ENCODE measurements around the gene SMARCD1. TPM values are rescaled to one million over a fixed set of nuclear protein-coding genes. Genes with fewer than 3 reads are reported as not detected.

Gene SMARCD1
- total RNA-seq, 4 donors from 2014 or later: 20.3 to 72.4 (median 45.2) TPM

DNA sequence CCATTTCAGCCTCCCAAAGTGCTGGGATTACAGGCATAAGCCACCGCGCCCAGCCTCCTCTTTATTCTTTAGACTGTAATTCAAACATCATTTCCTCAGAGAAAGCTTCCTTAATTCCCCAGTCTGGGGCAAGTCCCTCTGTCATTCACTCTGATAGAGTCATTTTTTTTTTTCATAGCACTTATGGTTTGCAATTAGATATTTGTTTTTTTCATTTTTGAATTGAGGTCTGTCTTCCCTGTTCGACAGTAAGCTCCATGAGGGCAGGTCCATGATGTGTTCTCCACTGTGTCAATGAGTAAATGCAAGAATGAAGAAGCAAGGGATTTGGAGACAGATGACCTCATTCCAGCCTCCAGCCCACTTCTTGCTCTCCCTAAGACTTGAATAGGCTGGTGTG, 15.6 kb upstream of the SMARCD1 start:
- TF ChIP-seq, protein P1, sequence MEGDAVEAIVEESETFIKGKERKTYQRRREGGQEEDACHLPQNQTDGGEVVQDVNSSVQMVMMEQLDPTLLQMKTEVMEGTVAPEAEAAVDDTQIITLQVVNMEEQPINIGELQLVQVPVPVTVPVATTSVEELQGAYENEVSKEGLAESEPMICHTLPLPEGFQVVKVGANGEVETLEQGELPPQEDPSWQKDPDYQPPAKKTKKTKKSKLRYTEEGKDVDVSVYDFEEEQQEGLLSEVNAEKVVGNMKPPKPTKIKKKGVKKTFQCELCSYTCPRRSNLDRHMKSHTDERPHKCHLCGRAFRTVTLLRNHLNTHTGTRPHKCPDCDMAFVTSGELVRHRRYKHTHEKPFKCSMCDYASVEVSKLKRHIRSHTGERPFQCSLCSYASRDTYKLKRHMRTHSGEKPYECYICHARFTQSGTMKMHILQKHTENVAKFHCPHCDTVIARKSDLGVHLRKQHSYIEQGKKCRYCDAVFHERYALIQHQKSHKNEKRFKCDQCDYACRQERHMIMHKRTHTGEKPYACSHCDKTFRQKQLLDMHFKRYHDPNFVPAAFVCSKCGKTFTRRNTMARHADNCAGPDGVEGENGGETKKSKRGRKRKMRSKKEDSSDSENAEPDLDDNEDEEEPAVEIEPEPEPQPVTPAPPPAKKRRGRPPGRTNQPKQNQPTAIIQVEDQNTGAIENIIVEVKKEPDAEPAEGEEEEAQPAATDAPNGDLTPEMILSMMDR (IDR thresholded peaks at IDR 0.05): no peak
- TF ChIP-seq EP300 (IDR thresholded peaks at IDR 0.05): no peak
- no peak for TF ChIP-seq POLR2A (IDR thresholded peaks at IDR 0.05; ENCODE audit: low read depth)
- no peak for TF ChIP-seq POLR2AphosphoS5 (IDR thresholded peaks at IDR 0.05)
- no peaks in the 10 kb centered on the region for H3K9me3 ChIP-seq
- H3K36me3 ChIP-seq: no peaks in the 10 kb centered on the region
- DNase-seq (ENCODE audit: extremely low spot score): no peak
- intact Hi-C loops (cut with DNase I): loop anchor here (5.0 kb wide), 1 partner anchor 47 kb away; no protein-coding TSS in a partner anchor
- H3K4me3 ChIP-seq: no peak overlapping the region
- no peaks in the 10 kb centered on the region for H3K27me3 ChIP-seq
- H3K27ac ChIP-seq (replicated peaks in 1 of 4): no peak overlapping the region
- peaks cover 0 to 27% (median 22%) of the 10 kb centered on the region in 4 donors for H3K4me1 ChIP-seq
- WGBS: 97% methylated on average over 3 of the region's 3 CpGs

DNA sequence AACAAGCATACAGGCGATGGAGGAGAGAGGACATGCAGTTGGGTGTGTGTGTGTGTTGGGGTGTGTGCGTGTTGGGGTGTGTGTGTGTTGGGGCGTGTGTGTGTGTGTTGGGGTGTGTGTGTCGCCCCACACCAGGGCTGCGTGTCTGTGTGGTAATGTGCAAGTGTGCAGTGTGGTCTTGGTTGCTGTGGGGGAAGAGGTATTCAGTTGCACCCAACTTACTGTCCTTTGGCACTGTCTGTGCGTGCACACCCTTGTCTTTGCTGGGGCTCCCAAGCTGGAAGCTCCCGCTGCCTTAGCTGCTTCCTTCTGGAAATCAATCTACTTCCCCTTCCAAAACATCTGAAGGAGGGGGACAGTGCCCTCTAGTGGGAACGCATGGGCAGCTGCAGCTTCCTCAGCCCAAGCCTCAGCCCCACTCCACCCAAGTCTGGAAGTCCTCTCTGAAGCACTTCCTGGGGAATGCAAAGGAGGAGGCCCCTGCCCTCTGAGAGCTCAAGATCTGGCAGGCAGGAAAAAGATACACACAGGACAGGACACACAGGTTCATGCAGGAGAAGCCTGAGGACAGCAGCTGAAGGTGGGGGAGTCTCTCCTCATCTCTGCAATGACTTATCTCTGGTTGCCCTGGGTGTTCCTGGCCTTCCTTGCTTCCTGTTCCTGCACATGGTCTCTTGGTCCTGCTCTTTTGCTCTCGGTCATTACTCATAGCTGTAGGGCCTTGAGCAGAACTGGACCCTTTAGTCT, 14.7 kb upstream of the SMARCD1 start:
- WGBS: 38% methylated on average over 9 of the region's 9 CpGs

DNA sequence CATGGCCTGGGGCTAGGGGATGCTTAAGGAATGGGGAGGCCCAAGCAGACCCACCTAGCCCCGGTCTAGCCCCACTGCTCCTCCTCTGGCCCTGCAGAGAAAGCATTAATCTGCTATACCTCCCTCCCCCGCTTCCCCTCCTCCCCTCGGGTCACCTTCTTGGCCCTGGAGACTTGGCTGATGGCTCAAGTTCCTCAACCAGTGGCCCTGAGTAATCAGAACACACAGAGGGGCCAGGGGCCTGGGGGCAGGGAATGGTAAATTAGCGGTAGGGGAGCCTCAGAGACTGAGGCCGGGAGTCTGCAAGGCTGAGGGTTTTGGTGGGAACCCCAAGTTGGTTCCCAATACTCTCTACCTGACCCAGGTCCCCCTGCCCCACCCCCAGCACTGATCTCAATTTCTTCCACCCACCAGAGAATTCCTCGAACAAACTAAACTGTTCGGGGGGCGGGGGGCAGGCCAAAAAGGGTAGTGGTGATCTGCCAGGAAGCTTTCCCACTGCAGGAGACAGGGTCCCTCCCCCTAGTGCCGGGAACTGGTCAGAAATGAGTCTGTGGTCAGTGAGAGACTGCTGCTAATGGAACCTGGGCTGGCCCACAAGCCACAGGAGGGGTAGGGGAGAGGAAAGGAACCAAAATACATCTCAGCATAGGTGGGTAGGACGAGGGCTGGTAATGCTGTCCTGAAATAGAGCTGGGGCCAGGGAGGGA, 12.8 kb upstream of the SMARCD1 start:
- no peaks in the 10 kb centered on the region for H3K27me3 ChIP-seq
- H3K4me1 ChIP-seq: peaks cover 3 to 18% (median 15%) of the 10 kb centered on the region in 4 donors
- intact Hi-C loops (cut with DNase I): no loop called here
- WGBS: 80% methylated on average over 10 of the region's 10 CpGs
- TF ChIP-seq, protein P1 (IDR thresholded peaks at IDR 0.05): no peak
- TF ChIP-seq POLR2AphosphoS5 (IDR thresholded peaks at IDR 0.05): no peak
- no peak for TF ChIP-seq POLR2A (IDR thresholded peaks at IDR 0.05; ENCODE audit: low read depth)
- TF ChIP-seq EP300 (IDR thresholded peaks at IDR 0.05): no peak
- DNase-seq (ENCODE audit: extremely low spot score): no peak
- no peaks in the 10 kb centered on the region for H3K36me3 ChIP-seq
- no peak overlapping the region for H3K27ac ChIP-seq (replicated peaks in 1 of 4)
- H3K9me3 ChIP-seq: no peaks in the 10 kb centered on the region
- H3K4me3 ChIP-seq: no peak overlapping the region

More for the DNA sequence above, 14.7 kb upstream of the SMARCD1 start:
- Histone ChIP-seq H3K27ac (replicated peaks in 1 of 4) (no peak overlapping the region), H3K4me1 (peaks cover 3 to 32% (median 27%) of the 10 kb centered on the region in 4 donors), H3K36me3 (no peaks in the 10 kb centered on the region), H3K9me3 (no peaks in the 10 kb centered on the region), H3K27me3 (no peaks in the 10 kb centered on the region), H3K4me3 (no peak overlapping the region)
- TF ChIP-seq EP300 (IDR thresholded peaks at IDR 0.05): no peak
- TF ChIP-seq, protein P1 (IDR thresholded peaks at IDR 0.05): peak; percentile 89 to 97 (median 96)
- intact Hi-C loops (cut with DNase I): loop anchor here (2.0 kb wide), 1 partner anchor 104 kb away; no protein-coding TSS in a partner anchor
- DNase-seq (ENCODE audit: extremely low spot score): peak; percentile 95

DNA sequence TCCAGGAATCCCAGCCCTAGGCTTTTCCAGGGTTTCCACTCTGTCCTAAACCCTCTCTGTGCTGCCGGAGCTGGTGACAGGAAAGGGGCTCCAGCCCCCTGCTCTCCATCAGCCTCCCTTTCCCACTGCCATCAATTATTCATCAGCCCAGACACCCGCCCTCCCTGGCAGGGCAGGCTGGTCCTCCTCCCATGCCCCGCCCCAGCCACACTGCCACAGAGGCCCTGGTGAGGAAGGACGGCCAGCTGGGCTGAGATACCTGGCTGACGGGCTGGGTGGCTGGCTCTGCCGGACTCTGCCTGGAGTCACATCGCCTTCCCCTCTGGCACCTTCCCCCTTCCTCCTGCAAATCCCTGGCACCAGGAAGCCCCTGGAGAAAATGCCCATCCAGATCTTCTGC, 11.9 kb upstream of the SMARCD1 start:
- no peaks in the 10 kb centered on the region for H3K27me3 ChIP-seq
- no peaks in the 10 kb centered on the region for H3K36me3 ChIP-seq
- WGBS: 86% methylated on average over 7 of the region's 7 CpGs
- no peak overlapping the region for H3K27ac ChIP-seq (replicated peaks in 1 of 4)
- no peak overlapping the region for H3K4me3 ChIP-seq
- H3K9me3 ChIP-seq: no peaks in the 10 kb centered on the region
- H3K4me1 ChIP-seq: peaks cover 3 to 18% (median 15%) of the 10 kb centered on the region in 4 donors
- TF ChIP-seq, protein P1 (IDR thresholded peaks at IDR 0.05): no peak
- TF ChIP-seq EP300 (IDR thresholded peaks at IDR 0.05) (no peak), POLR2A (IDR thresholded peaks at IDR 0.05; ENCODE audit: low read depth) (no peak), POLR2AphosphoS5 (IDR thresholded peaks at IDR 0.05) (no peak)
- intact Hi-C loops (cut with DNase I): no loop called here
- DNase-seq (ENCODE audit: extremely low spot score): no peak

All from esophagus muscularis mucosa (tissue), 4 donors.